GM18505 (cell line): ENCODE measurements around the gene EIF3F.

Source experiments
- ATAC-seq: cut with Tn5 transposase; IDR thresholded peaks from one replicate; pipeline ENCODE4 v1.9.1; 2021; ENCODE audit not compliant: unreplicated experiment
- POLR2A ChIP-seq: IDR thresholded peaks from 4 replicates; pipeline ENCODE4 v1.6.1; 2011; ENCODE audit warnings: borderline replicate concordance; ENCODE audit not compliant: insufficient read depth, insufficient read length; ENCODE audit errors: extremely low read depth

EIF3F gene

DNA sequence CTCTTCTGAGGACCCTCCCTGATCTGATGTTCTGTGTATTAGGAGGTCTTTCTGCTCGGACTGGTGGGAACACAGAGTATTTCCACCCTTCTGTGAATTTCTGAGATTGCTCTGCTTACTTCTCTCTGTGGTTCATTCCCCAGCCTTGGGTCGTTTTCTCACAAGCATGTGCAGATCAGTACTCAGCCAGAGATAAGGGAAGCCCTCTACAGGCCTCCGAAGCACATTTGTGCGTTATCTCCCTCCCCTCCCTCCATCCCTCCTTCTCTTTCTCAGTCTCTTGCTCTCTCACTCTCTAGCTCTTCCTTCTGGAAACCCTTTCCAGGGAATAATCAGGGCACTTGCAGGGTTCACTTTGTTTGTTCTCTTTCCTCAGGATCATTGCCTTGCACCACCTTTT is 58.7 kb downstream of the EIF3F start:
- ATAC-seq, result no peak

DNA sequence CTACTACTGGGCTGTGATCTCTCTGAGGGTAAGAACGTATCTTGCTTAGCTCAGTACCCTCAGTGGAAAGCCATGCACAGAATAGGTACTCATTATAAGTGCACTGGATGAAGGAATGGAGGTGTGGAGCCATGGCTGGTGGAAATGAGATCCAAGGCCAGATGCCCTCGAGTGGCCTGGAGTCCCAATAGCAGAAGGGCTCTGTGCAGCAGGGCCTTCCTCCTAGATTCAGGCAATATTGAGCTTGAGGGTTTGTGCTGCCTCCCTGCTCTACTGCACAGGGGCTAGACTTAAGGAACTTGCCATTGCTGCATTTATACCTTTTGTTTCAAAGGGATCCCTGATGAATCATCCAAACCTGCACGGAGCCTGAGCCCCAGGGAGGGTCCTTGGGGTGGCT is 60.2 kb downstream of the EIF3F start:
- no peak for ATAC-seq
- no peak for TF ChIP-seq POLR2A

More for the DNA sequence above, 58.7 kb downstream of the EIF3F start:
- TF ChIP-seq POLR2A, result no peak

DNA sequence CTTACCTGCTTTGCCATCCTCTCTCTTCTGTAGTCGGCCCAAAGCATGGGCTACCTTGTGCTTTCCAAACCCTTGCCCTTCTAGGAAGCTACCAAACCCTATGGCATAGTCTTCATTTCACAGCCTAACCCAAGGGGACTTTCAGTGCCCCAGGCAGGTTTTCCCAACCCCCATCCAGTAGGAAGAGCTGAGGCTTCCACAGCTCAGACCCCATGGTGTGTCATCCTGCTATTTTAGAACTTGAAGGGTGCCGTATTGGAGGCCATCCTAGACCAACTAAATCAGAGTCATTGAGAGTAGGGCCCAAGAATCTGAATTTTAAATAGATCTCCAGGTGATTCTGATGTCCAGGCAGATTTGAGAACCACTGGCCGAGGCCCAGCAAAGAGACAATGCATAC is 61.9 kb downstream of the EIF3F start:
- no peak for ATAC-seq
- no peak for TF ChIP-seq POLR2A
